ENCODE results near the gene GUF1. TPM values are rescaled to one million over a fixed set of nuclear protein-coding genes. Genes with fewer than 3 reads are reported as not detected.

GUF1 gene
- total and polyA plus RNA-seq, 2 of the 13 experiments (the other 11 are each of a cell fraction or from before 2014, with no cell fraction given) = 10.3 to 24.6 TPM

- TF ChIP-seq ZBTB26 (CRISPR knock-in tag; IDR thresholded peaks at IDR 0.05; ENCODE audit: borderline replicate concordance) (peak; percentile 45; the same call in 1 of the 2 replicates), KAT7 (CRISPR knock-in tag; IDR thresholded peaks at IDR 0.05; ENCODE audit: borderline replicate concordance) (peak; percentile 71; the same call in 1 of the 2 replicates), PITX1 (CRISPR knock-in tag; IDR thresholded peaks at IDR 0.05) (peak; percentile 20; the same call in 1 of the 2 replicates), POLR2AphosphoS5 (IDR thresholded peaks at IDR 0.05; ENCODE audit: low read depth, low read length) (peak; percentile 95), KLF9 (CRISPR knock-in tag; IDR thresholded peaks at IDR 0.05; ENCODE audit: low read depth) (0 out of 2 replicates have a peak, but pooled peaks have one; percentile 23), GABPB1 (CRISPR knock-in tag; IDR thresholded peaks at IDR 0.05) (peak; percentile 92), ZNF777 (CRISPR knock-in tag; IDR thresholded peaks at IDR 0.05) (peak; percentile 45; the same call in 1 of the 2 replicates), RFXAP (CRISPR knock-in tag; IDR thresholded peaks at IDR 0.05; ENCODE audit: borderline replicate concordance) (peak; percentile 49; the same call in 1 of the 2 replicates), ZNF331 (CRISPR knock-in tag; IDR thresholded peaks at IDR 0.05) (peak; percentile 69; the same call in 1 of the 2 replicates), ZNF12 (CRISPR knock-in tag; IDR thresholded peaks at IDR 0.05) (0 out of 2 replicates have a peak, but pooled peaks have one; percentile 22), WIZ (CRISPR knock-in tag; IDR thresholded peaks at IDR 0.05) (peak; percentile 69; the same call in 1 of the 2 replicates), PHF5A (CRISPR knock-in tag; IDR thresholded peaks at IDR 0.05; ENCODE audit: low read depth, unreplicated experiment) (peak; percentile 57), ATF2 (CRISPR knock-in tag; IDR thresholded peaks at IDR 0.05) (peak; percentile 85), CBX1 (IDR thresholded peaks at IDR 0.05; ENCODE audit: low read depth) (peak; percentile 60), KAT8 (CRISPR knock-in tag; IDR thresholded peaks at IDR 0.05) (peak; percentile 98), MIXL1 (CRISPR knock-in tag; IDR thresholded peaks at IDR 0.05) (peak; percentile 39; the same call in 1 of the 2 replicates), ZNF556 (CRISPR knock-in tag; IDR thresholded peaks at IDR 0.05; ENCODE audit: borderline replicate concordance) (0 out of 2 replicates have a peak, but pooled peaks have one; percentile 21), NCOA2 (CRISPR knock-in tag; IDR thresholded peaks at IDR 0.05) (0 out of 2 replicates have a peak, but pooled peaks have one; percentile 17)
- TF ChIP-seq, protein P1, sequence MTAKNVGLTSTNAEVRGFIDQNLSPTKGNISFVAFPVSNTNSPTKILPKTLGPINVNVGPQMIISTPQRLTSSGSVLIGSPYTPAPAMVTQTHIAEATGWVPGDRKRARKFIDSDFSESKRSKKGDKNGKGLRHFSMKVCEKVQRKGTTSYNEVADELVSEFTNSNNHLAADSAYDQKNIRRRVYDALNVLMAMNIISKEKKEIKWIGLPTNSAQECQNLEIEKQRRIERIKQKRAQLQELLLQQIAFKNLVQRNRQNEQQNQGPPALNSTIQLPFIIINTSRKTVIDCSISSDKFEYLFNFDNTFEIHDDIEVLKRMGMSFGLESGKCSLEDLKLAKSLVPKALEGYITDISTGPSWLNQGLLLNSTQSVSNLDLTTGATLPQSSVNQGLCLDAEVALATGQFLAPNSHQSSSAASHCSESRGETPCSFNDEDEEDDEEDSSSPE (CRISPR knock-in tag; IDR thresholded peaks at IDR 0.05) = peak; percentile 77
- TF ChIP-seq, protein P2, sequence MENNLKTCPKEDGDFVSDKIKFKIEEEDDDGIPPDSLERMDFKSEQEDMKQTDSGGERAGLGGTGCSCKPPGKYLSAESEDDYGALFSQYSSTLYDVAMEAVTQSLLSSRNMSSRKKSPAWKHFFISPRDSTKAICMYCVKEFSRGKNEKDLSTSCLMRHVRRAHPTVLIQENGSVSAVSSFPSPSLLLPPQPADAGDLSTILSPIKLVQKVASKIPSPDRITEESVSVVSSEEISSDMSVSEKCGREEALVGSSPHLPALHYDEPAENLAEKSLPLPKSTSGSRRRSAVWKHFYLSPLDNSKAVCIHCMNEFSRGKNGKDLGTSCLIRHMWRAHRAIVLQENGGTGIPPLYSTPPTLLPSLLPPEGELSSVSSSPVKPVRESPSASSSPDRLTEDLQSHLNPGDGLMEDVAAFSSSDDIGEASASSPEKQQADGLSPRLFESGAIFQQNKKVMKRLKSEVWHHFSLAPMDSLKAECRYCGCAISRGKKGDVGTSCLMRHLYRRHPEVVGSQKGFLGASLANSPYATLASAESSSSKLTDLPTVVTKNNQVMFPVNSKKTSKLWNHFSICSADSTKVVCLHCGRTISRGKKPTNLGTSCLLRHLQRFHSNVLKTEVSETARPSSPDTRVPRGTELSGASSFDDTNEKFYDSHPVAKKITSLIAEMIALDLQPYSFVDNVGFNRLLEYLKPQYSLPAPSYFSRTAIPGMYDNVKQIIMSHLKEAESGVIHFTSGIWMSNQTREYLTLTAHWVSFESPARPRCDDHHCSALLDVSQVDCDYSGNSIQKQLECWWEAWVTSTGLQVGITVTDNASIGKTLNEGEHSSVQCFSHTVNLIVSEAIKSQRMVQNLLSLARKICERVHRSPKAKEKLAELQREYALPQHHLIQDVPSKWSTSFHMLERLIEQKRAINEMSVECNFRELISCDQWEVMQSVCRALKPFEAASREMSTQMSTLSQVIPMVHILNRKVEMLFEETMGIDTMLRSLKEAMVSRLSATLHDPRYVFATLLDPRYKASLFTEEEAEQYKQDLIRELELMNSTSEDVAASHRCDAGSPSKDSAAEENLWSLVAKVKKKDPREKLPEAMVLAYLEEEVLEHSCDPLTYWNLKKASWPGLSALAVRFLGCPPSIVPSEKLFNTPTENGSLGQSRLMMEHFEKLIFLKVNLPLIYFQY (CRISPR knock-in tag; IDR thresholded peaks at IDR 0.05; ENCODE audit: borderline replicate concordance) = peak; percentile 55
Measured at GRCh38 chr4:44678094-44679041, at the start of gene GUF1 (continued).

Measured in HepG2 (cell line).